ENCODE data around the gene RPL4. TPM values are rescaled to one million over a fixed set of nuclear protein-coding genes. Genes with fewer than 3 reads are reported as not detected.

The RPL4 gene
- total and polyA plus RNA-seq, 10 of the 15 experiments (the other 5 are each of a cell fraction or from before 2014, with no cell fraction given): 2,004 to 8,888 (median 4,667) TPM

GRCh38 chr15:66480267-66480666 lies 24.4 kb downstream of the RPL4 start (continued):
- TF ChIP-seq, protein P1, sequence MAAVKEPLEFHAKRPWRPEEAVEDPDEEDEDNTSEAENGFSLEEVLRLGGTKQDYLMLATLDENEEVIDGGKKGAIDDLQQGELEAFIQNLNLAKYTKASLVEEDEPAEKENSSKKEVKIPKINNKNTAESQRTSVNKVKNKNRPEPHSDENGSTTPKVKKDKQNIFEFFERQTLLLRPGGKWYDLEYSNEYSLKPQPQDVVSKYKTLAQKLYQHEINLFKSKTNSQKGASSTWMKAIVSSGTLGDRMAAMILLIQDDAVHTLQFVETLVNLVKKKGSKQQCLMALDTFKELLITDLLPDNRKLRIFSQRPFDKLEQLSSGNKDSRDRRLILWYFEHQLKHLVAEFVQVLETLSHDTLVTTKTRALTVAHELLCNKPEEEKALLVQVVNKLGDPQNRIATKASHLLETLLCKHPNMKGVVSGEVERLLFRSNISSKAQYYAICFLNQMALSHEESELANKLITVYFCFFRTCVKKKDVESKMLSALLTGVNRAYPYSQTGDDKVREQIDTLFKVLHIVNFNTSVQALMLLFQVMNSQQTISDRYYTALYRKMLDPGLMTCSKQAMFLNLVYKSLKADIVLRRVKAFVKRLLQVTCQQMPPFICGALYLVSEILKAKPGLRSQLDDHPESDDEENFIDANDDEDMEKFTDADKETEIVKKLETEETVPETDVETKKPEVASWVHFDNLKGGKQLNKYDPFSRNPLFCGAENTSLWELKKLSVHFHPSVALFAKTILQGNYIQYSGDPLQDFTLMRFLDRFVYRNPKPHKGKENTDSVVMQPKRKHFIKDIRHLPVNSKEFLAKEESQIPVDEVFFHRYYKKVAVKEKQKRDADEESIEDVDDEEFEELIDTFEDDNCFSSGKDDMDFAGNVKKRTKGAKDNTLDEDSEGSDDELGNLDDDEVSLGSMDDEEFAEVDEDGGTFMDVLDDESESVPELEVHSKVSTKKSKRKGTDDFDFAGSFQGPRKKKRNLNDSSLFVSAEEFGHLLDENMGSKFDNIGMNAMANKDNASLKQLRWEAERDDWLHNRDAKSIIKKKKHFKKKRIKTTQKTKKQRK (IDR thresholded peaks at IDR 0.05; ENCODE audit: low read depth, low read length): no peak
- no peak for TF ChIP-seq MXI1 (IDR thresholded peaks at IDR 0.05; ENCODE audit: low read depth, low read length)
- TF ChIP-seq HSF1 (IDR thresholded peaks at IDR 0.05; ENCODE audit: low read depth, low read length): no peak
- no peak for TF ChIP-seq POLR2AphosphoS5 (IDR thresholded peaks at IDR 0.05; ENCODE audit: low read length)
- TF ChIP-seq ZBED1 (IDR thresholded peaks at IDR 0.05; ENCODE audit: borderline replicate concordance): no peak
- TF ChIP-seq, protein P2, sequence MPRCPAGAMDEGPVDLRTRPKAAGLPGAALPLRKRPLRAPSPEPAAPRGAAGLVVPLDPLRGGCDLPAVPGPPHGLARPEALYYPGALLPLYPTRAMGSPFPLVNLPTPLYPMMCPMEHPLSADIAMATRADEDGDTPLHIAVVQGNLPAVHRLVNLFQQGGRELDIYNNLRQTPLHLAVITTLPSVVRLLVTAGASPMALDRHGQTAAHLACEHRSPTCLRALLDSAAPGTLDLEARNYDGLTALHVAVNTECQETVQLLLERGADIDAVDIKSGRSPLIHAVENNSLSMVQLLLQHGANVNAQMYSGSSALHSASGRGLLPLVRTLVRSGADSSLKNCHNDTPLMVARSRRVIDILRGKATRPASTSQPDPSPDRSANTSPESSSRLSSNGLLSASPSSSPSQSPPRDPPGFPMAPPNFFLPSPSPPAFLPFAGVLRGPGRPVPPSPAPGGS (IDR thresholded peaks at IDR 0.05; ENCODE audit: borderline replicate concordance, insufficient read depth, low read depth, low read length, poor library complexity, severe bottlenecking): no peak
- no peak for TF ChIP-seq SMARCA5 (IDR thresholded peaks at IDR 0.05)
- no peak for TF ChIP-seq RELA (IDR thresholded peaks at IDR 0.05; ENCODE audit: borderline replicate concordance, partially characterized antibody)
- TF ChIP-seq PAX8 (IDR thresholded peaks at IDR 0.05): no peak
- TF ChIP-seq ATF3 (IDR thresholded peaks at IDR 0.05; ENCODE audit: borderline replicate concordance, extremely low read depth, low read depth, low read length): no peak
- TF ChIP-seq NFXL1 (IDR thresholded peaks at IDR 0.05; ENCODE audit: borderline replicate concordance): no peak

All from GM12878 (cell line).